Vagina (tissue), 2 donors: ENCODE data around the gene ADGRD2. TPM values are rescaled to one million over a fixed set of nuclear protein-coding genes. Genes with fewer than 3 reads are reported as not detected.

Source experiments
- DNase-seq, 2 donors: peaks; one replicate each; pipeline ENCODE4 v3.0.0-alpha.2; 2017; ENCODE audit errors: extremely low spot score in 2 of 2
- H3K27ac ChIP-seq: fragments of 200-600 bp; sonication (generic); one replicate; pipeline ENCODE4 v1.5.1; 2019
- H3K27me3 ChIP-seq: fragments of 200-600 bp; sonication (generic); one replicate; pipeline ENCODE4 v1.5.1; 2019
- H3K36me3 ChIP-seq, 2 donors: fragments of 200-600 bp; sonication (generic); one replicate each; pipeline ENCODE4 v1.5.1; 2017 to 2019
- H3K4me1 ChIP-seq: fragments of 200-600 bp; sonication (generic); one replicate; pipeline ENCODE4 v1.5.1; 2019
- H3K4me3 ChIP-seq, 2 donors: fragments of 200-600 bp; sonication (generic); 1 replicate in 1 of 2; 2 replicates in 1 of 2; pipeline ENCODE4 v1.5.1; 2016 to 2019
- H3K9me3 ChIP-seq: fragments of 200-600 bp; sonication (generic); one replicate; pipeline ENCODE4 v1.5.1; 2019
- CTCF ChIP-seq, 3 experiments: fragments of 450-650 bp in 2 of 3; fragments of 200-600 bp in 1 of 3; sonication (generic) in 1 of 3; IDR thresholded peaks; one replicate each; pipeline ENCODE4 v1.5.1; 2017 to 2019; ENCODE audit warnings: antibody characterized with exemption in 3 of 3, mild to moderate bottlenecking in 2 of 3, moderate library complexity in 2 of 3
- POLR2A ChIP-seq, 2 donors: fragments of 450-650 bp; IDR thresholded peaks; one replicate each; pipeline ENCODE4 v1.6.1; 2017; ENCODE audit warnings: antibody characterized with exemption in 2 of 2, mild to moderate bottlenecking in 2 of 2, moderate library complexity in 2 of 2
- POLR2AphosphoS5 ChIP-seq, 2 donors: sonication (generic); formaldehyde crosslinking; IDR thresholded peaks; one replicate each; pipeline ENCODE4 v1.9.0; 2017; ENCODE audit warnings: antibody characterized with exemption in 2 of 2, mild to moderate bottlenecking in 2 of 2, low read depth in 1 of 2; ENCODE audit not compliant: insufficient read depth in 1 of 2
- intact Hi-C: fragments of 100-400 bp; cut with DNase I; formaldehyde crosslinking; loops from one replicate; pipeline ENCODE4 v1.15.1; 2023
- total RNA-seq: library from RNA; depleted of rRNA; stranded (reverse); fragments of >200 nt; gene quantifications from one replicate; pipeline ENCODE4 v1.2.3, GENCODE V29; 2016

ADGRD2 gene
- total RNA-seq, 1 donor from 2014 or later, result 4.2 TPM

GRCh38 chr9:124455820-124456219 is 5.6 kb downstream of the ADGRD2 start:
- no peaks in the 10 kb centered on the region for H3K9me3 ChIP-seq
- no peak for TF ChIP-seq POLR2AphosphoS5 (IDR thresholded peaks at IDR 0.05; ENCODE audit: insufficient read depth in 1 of 2, low read depth in 1 of 2)
- no peak for TF ChIP-seq CTCF (IDR thresholded peaks at IDR 0.05)
- no peak for TF ChIP-seq POLR2A (IDR thresholded peaks at IDR 0.05)
- intact Hi-C loops, result no loop called here
- no peak overlapping the region for H3K4me3 ChIP-seq
- H3K36me3 ChIP-seq, result no peaks in the 10 kb centered on the region
- peaks cover 9% of the 10 kb centered on the region for H3K4me1 ChIP-seq
- H3K27me3 ChIP-seq, result no peaks in the 10 kb centered on the region
- DNase-seq, result no peak
- H3K27ac ChIP-seq, result no peak overlapping the region

GRCh38 chr9:124456341-124457078 is 6.3 kb downstream of the ADGRD2 start:
- TF ChIP-seq POLR2AphosphoS5 (IDR thresholded peaks at IDR 0.05; ENCODE audit: insufficient read depth in 1 of 2, low read depth in 1 of 2) (no peak), POLR2A (IDR thresholded peaks at IDR 0.05) (no peak), CTCF (IDR thresholded peaks at IDR 0.05) (no peak)
- no peak for DNase-seq
- H3K9me3 ChIP-seq, result no peaks in the 10 kb centered on the region
- H3K4me3 ChIP-seq, result no peak overlapping the region
- H3K4me1 ChIP-seq, result peaks cover 6% of the 10 kb centered on the region
- no peaks in the 10 kb centered on the region for H3K36me3 ChIP-seq
- H3K27ac ChIP-seq, result no peak overlapping the region
- intact Hi-C loops, result no loop called here
- H3K27me3 ChIP-seq, result no peaks in the 10 kb centered on the region

GRCh38 chr9:124457079-124457886 is 7.0 kb downstream of the ADGRD2 start:
- intact Hi-C loops, result no loop called here
- H3K27ac ChIP-seq, result no peak overlapping the region
- peaks cover 6% of the 10 kb centered on the region for H3K4me1 ChIP-seq

GRCh38 chr9:124457887-124458431 is 7.7 kb downstream of the ADGRD2 start:
- Histone ChIP-seq H3K9me3 (no peaks in the 10 kb centered on the region), H3K27me3 (no peaks in the 10 kb centered on the region), H3K36me3 (no peaks in the 10 kb centered on the region), H3K27ac (no peak overlapping the region), H3K4me1 (peaks cover 6% of the 10 kb centered on the region), H3K4me3 (no peak overlapping the region)
- DNase-seq, result no peak
- TF ChIP-seq POLR2A (IDR thresholded peaks at IDR 0.05) (no peak), CTCF (IDR thresholded peaks at IDR 0.05) (no peak), POLR2AphosphoS5 (IDR thresholded peaks at IDR 0.05; ENCODE audit: insufficient read depth in 1 of 2, low read depth in 1 of 2) (no peak)
- intact Hi-C loops, result no loop called here

More at GRCh38 chr9:124457079-124457886, 7.0 kb downstream of the ADGRD2 start:
- TF ChIP-seq CTCF (IDR thresholded peaks at IDR 0.05), result no peak
- no peak for TF ChIP-seq POLR2AphosphoS5 (IDR thresholded peaks at IDR 0.05; ENCODE audit: insufficient read depth in 1 of 2, low read depth in 1 of 2)
- TF ChIP-seq POLR2A (IDR thresholded peaks at IDR 0.05), result no peak
- Histone ChIP-seq H3K9me3 (no peaks in the 10 kb centered on the region), H3K36me3 (no peaks in the 10 kb centered on the region), H3K27me3 (no peaks in the 10 kb centered on the region), H3K4me3 (no peak overlapping the region)
- DNase-seq, result no peak
